Ovary (tissue), 9 donors: ENCODE results near the gene CCDC136. TPM values are rescaled to one million over a fixed set of nuclear protein-coding genes. Genes with fewer than 3 reads are reported as not detected.

Experiments used
- DNase-seq, 5 donors: peaks; one replicate each; pipeline ENCODE4 v3.0.0-alpha.2; 2019 to 2020
- H3K27ac ChIP-seq, 2 donors: fragments of 200-600 bp; one replicate each; pipeline versions ENCODE4 v1.5.1 to v1.8.0; 2019 to 2022
- H3K27me3 ChIP-seq: fragments of 200-600 bp; one replicate; pipeline ENCODE4 v1.8.0; 2022
- H3K36me3 ChIP-seq: fragments of 200-600 bp; sonication (generic); one replicate; pipeline ENCODE4 v1.5.1; 2019
- H3K4me1 ChIP-seq: one replicate; pipeline ENCODE4 v1.8.1; 2013; ENCODE audit warnings: mild to moderate bottlenecking, moderate library complexity; ENCODE audit not compliant: insufficient read depth
- H3K4me3 ChIP-seq: fragments of 200-600 bp; sonication (generic); one replicate; pipeline ENCODE4 v1.5.1; 2017
- H3K9me3 ChIP-seq, 2 donors: fragments of 200-600 bp in 1 of 2; sonication (generic) in 1 of 2; one replicate each; pipeline versions ENCODE4 v1.5.1 to v1.8.1; 2013 to 2019; ENCODE audit warnings: mild to moderate bottlenecking in 1 of 2, moderate library complexity in 1 of 2
- CTCF ChIP-seq, 3 donors: fragments of 450-650 bp in 2 of 3; fragments of 200-600 bp in 1 of 3; IDR thresholded peaks; one replicate each; pipeline versions ENCODE4 v1.5.1 to v1.8.0; 2016 to 2022; ENCODE audit warnings: antibody characterized with exemption in 3 of 3, mild to moderate bottlenecking in 1 of 3
- EP300 ChIP-seq: sonication (generic); formaldehyde crosslinking; IDR thresholded peaks from one replicate; pipeline ENCODE4 v1.6.1; 2017; ENCODE audit warnings: antibody characterized with exemption
- POLR2A ChIP-seq: fragments of 450-650 bp; IDR thresholded peaks from one replicate; pipeline ENCODE4 v1.6.1; 2017; ENCODE audit warnings: antibody characterized with exemption, mild to moderate bottlenecking, moderate library complexity
- WGBS, 3 donors: extraction: QIAGEN DNeasy Blood & Tissue Kit in 1 of 3; methylation state at CpG; one replicate each; pipeline versions ENCODE4 v1.1.5 to v1.1.7; 2013 to 2017; 5-methylcytosine and 5-hydroxymethylcytosine counted together
- intact Hi-C, 4 donors: fragments of 100-400 bp; cut with DNase I; formaldehyde crosslinking; loops; one replicate each; pipeline versions ENCODE4 v1.11.0 to v1.15.1; 2022 to 2023
- polyA plus RNA-seq, 2 donors: library from polyadenylated mRNA; stranded (reverse); fragments of 200-250 nt in 1 of 2; fragments of 350-450 nt in 1 of 2; fragmentation: Illumina TruSeq in 1 of 2; extraction: RNeasy Lipid Tissue Mini Kit (QIAGEN cat#74804) in 1 of 2; gene quantifications; one replicate each; pipeline ENCODE4 v1.2.3, GENCODE V29; 2013 to 2014
- total RNA-seq, 7 donors: library from RNA; depleted of rRNA in 2 of 7; stranded (reverse); fragments of >200 nt in 2 of 7; fragmentation: NEBNext Ultra II Directional in 3 of 7; extraction: Animal tissue kit (Norgen Biotek cat#: 25700) in 3 of 7; gene quantifications; one replicate each; pipeline versions ENCODE4 v1.1.0 to v1.2.4, GENCODE V29; 2016 to 2023
- donor health status: DM: no; HTN: no; CAD: no; lungs with moderate emphysema.
- donor health status: DM: no; HTN: no; CAD: no.
- donor health status: Bipolar disorder and iron deficiency.
- donor health status: DM: yes; HTN: yes; CAD: no.
- donor health status: DM: no; HTN: no; CAD: no.
- donor health status: DM: yes; HTN: yes; CAD: no.

Gene CCDC136
- total and polyA plus RNA-seq, 9 donors: 2.4 to 14.0 (median 5.8) TPM

- WGBS, 3 donors: 86 to 90% (median 89%) methylated on average over 1 of the region's 1 CpG
- no peak for DNase-seq
- peaks cover 10% of the 10 kb centered on the region for H3K4me1 ChIP-seq
- no peaks in the 10 kb centered on the region for H3K9me3 ChIP-seq
- intact Hi-C loops: no loop called here
- no peak overlapping the region for H3K4me3 ChIP-seq
- no peak overlapping the region for H3K27ac ChIP-seq
- no peaks in the 10 kb centered on the region for H3K36me3 ChIP-seq
- TF ChIP-seq CTCF (IDR thresholded peaks at IDR 0.05) (no peak), POLR2A (no peak), EP300 (no peak)
- no peaks in the 10 kb centered on the region for H3K27me3 ChIP-seq
Observed at GRCh38 chr7:128826916-128827247, 35.1 kb downstream of the CCDC136 start.

GRCh38 chr7:128827248-128827958 is 35.6 kb downstream of the CCDC136 start:
- intact Hi-C loops: no loop called here
- DNase-seq: peak in 1 of 5 donors; percentile 20
- Histone ChIP-seq H3K4me3 (no peak overlapping the region), H3K4me1 (peaks cover 13% of the 10 kb centered on the region), H3K36me3 (no peaks in the 10 kb centered on the region), H3K27me3 (no peaks in the 10 kb centered on the region), H3K27ac (no peak overlapping the region), H3K9me3 (no peaks in the 10 kb centered on the region)
- 80 to 83% (median 81%) methylated on average over 17 of the region's 17 CpGs for WGBS, 3 donors
- TF ChIP-seq CTCF (IDR thresholded peaks at IDR 0.05): no peak
- no peak for TF ChIP-seq EP300
- no peak for TF ChIP-seq POLR2A

- TF ChIP-seq EP300 (no peak), CTCF (IDR thresholded peaks at IDR 0.05) (no peak), POLR2A (no peak)
- Histone ChIP-seq H3K9me3 (no peaks in the 10 kb centered on the region), H3K27me3 (no peaks in the 10 kb centered on the region), H3K4me3 (no peak overlapping the region), H3K27ac (no peak overlapping the region), H3K36me3 (no peaks in the 10 kb centered on the region), H3K4me1 (peaks cover 19% of the 10 kb centered on the region)
- intact Hi-C loops: no loop called here
- DNase-seq: no peak
- 64 to 76% (median 65%) methylated on average over 10 of the region's 10 CpGs for WGBS, 3 donors
Observed at GRCh38 chr7:128827971-128828711, 36.4 kb downstream of the CCDC136 start.

DNA sequence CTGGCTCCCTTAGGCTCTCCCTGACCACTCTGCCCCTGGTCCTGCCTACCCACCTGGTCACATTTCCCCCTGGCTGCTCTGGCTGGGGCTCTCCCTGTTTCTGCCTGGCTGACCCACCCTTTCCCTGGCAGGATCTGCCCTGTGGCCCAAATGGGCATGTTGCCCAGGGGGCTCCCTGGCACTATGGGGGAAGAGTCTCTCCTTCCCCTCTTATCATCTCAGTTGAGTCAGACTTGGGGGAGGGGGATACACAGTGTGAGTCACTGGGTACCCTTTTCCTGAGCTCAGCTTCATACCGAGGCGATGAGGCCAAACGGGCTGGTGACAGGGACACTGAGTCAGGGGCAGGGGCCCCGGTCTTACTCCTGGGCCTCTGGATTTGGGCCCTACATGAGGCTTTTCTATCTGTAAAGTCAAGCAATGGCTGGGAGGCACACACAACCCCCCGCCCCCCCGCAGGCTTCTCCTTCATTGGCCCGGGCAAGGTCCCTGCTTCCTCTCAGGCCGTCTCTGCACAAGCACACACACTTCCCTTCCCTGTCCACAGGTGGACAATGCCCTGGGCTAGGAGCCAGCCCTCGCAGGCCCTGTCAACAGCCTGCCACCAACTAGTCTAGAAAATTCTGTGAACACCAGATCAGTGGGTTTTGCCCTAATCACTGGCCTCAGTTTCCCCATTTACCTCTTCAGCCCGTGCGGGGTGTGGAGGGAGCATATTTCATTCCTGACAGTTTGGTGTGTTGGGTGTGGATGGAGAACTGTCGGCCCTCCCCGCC is 37.8 kb downstream of the CCDC136 start:
- H3K36me3 ChIP-seq: no peaks in the 10 kb centered on the region
- no peak overlapping the region for H3K27ac ChIP-seq
- peaks cover 25% of the 10 kb centered on the region for H3K4me1 ChIP-seq
- H3K27me3 ChIP-seq: no peaks in the 10 kb centered on the region
- H3K4me3 ChIP-seq: peak overlapping the region; percentile 60
- 24 to 28% (median 24%) methylated on average over 12 to 13 of the region's 13 CpGs for WGBS, 3 donors
- intact Hi-C loops: loop anchor here in 1 of 4 donors (2.0 kb wide), 1 partner anchor 39 kb away; the partner anchor contains the start of gene CCDC136
- peak in 4 of 5 donors; percentile 47 to 63 (median 55) for DNase-seq
- H3K9me3 ChIP-seq: no peaks in the 10 kb centered on the region
- no peak for TF ChIP-seq CTCF (IDR thresholded peaks at IDR 0.05)
- no peak for TF ChIP-seq POLR2A
- no peak for TF ChIP-seq EP300
